Tibial nerve (tissue), 4 donors: ENCODE results near the gene ELOVL4.

ENCODE experiments used
- CTCF ChIP-seq, 5 experiments: fragments of 200-600 bp in 3 of 5; fragments of 450-650 bp in 2 of 5; sonication (generic) in 3 of 5; IDR thresholded peaks; one replicate each; pipeline ENCODE4 v1.5.1; 2016 to 2019; ENCODE audit warnings: antibody characterized with exemption in 5 of 5, mild to moderate bottlenecking in 3 of 5, moderate library complexity in 2 of 5
- EP300 ChIP-seq, 2 donors: sonication (generic); formaldehyde crosslinking; IDR thresholded peaks; one replicate each; pipeline ENCODE4 v1.6.1; 2017; ENCODE audit warnings: antibody characterized with exemption in 2 of 2, mild to moderate bottlenecking in 1 of 2

DNA sequence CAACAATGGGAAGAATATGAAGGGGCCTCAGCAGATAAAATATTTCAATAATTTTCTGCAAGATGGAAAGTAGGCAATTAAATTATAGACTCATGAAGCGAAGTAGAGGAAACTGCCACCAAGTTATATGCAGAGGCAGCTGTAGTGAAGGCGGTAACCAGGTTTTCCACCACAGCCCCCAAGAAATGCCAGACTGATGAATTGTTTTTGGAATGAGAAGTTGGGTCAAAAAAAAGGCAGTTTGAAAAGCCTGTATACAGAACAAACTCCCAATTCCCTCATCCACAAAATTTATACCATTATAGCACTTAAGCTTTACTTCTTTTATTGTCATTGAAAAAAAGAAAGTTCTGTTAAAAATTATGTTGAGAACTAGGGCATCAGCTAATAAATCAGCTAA lies 45.3 kb downstream of the ELOVL4 start:
- TF ChIP-seq CTCF (IDR thresholded peaks at IDR 0.05), result no peak
- TF ChIP-seq EP300 (IDR thresholded peaks at IDR 0.05), result no peak
